H1 (cell line): ENCODE measurements around the gene GFRA3. TPM values are rescaled to one million over a fixed set of nuclear protein-coding genes. Genes with fewer than 3 reads are reported as not detected.

Source experiments
- CTCF ChIA-PET: fragments of 300-600 bp; sonication (Branson Sonifier 250); formaldehyde crosslinking; loops from one replicate; lab custom pipeline; 2021; ENCODE audit not compliant: partially characterized antibody; lab: Charles Lee
- POLR2A ChIA-PET: fragments of 300-600 bp; sonication (Branson Sonifier 250); formaldehyde crosslinking; loops from one replicate; lab custom pipeline; 2021; ENCODE audit warnings: inconsistent platforms; ENCODE audit not compliant: partially characterized antibody; lab: Charles Lee
- DNase-seq, 2 experiments: peaks; one replicate each; pipeline versions ENCODE4 v3.0.0 to v3.0.0-alpha.2; 2010 to 2022; ENCODE audit warnings: low spot score in 2 of 2, low read depth in 1 of 2, mixed read lengths in 1 of 2
- FAIRE-seq: peaks from 2 replicates; lab custom pipeline; 2011; peaks lifted over from hg19 to GRCh38; lab: Jason Lieb, UNC
- H2AFZ ChIP-seq: 2 replicates; pipeline ENCODE4 v1.8.1; 2012; ENCODE audit warnings: low read length, inconsistent platforms
- H2AK5ac ChIP-seq: 2 replicates; pipeline ENCODE4 v1.6.1; 2013; ENCODE audit warnings: low read depth, low read length
- H2BK120ac ChIP-seq: replicated peaks from 2 replicates; pipeline ENCODE3; 2013; ENCODE audit warnings: low read depth, low read length, inconsistent platforms
- H2BK12ac ChIP-seq: 2 replicates; pipeline ENCODE4 v1.6.1; 2013; ENCODE audit warnings: low read depth, low read length
- H2BK15ac ChIP-seq: 2 replicates; pipeline ENCODE4 v1.6.1; 2013; ENCODE audit warnings: low read length
- H2BK20ac ChIP-seq: 2 replicates; pipeline ENCODE4 v1.6.1; 2013; ENCODE audit warnings: low read length
- H2BK5ac ChIP-seq: 2 replicates; pipeline ENCODE4 v1.6.1; 2013; ENCODE audit warnings: low read depth, low read length
- H3K14ac ChIP-seq: 2 replicates; pipeline ENCODE4 v1.6.1; 2013; ENCODE audit warnings: inconsistent platforms; ENCODE audit not compliant: insufficient read length
- H3K18ac ChIP-seq: 2 replicates; pipeline ENCODE4 v1.6.1; 2013; ENCODE audit warnings: low read length; ENCODE audit errors: extremely low read depth
- H3K23ac ChIP-seq: 2 replicates; pipeline ENCODE4 v1.6.1; 2013; ENCODE audit warnings: inconsistent platforms; ENCODE audit not compliant: insufficient read length
- H3K23me2 ChIP-seq: 2 replicates; pipeline ENCODE4 v1.6.1; 2013; ENCODE audit warnings: low read depth, low read length
- H3K27ac ChIP-seq: 2 replicates; pipeline ENCODE4 v1.6.1; 2011; ENCODE audit warnings: low read depth, low read length, inconsistent platforms
- H3K27me3 ChIP-seq, 4 experiments: replicated peaks in 1 of 4; 1 replicate in 1 of 4; 2 replicates in 3 of 4; pipeline versions ENCODE4 v1.6.1 to v1.8.1; 2011 to 2013; ENCODE audit warnings: low read length in 3 of 4, mild to moderate bottlenecking in 3 of 4, inconsistent platforms in 2 of 4, mixed read lengths in 2 of 4, moderate library complexity in 1 of 4; ENCODE audit not compliant: control insufficient read depth in 3 of 4, insufficient read depth in 3 of 4; ENCODE audit errors: extremely low read depth in 1 of 4
- H3K36me3 ChIP-seq, 4 experiments: 2 replicates each; pipeline versions ENCODE4 v1.6.1 to v1.8.1; 2011 to 2013; ENCODE audit warnings: mild to moderate bottlenecking in 4 of 4, low read length in 3 of 4, moderate library complexity in 2 of 4, control low read depth in 1 of 4, inconsistent platforms in 1 of 4; ENCODE audit not compliant: insufficient read depth in 4 of 4, control insufficient read depth in 2 of 4
- H3K4ac ChIP-seq: replicated peaks from 2 replicates; pipeline ENCODE3; 2013; ENCODE audit warnings: low read length, low read depth, mixed read lengths, inconsistent platforms; ENCODE audit not compliant: insufficient read length
- H3K4me1 ChIP-seq, 4 experiments: replicated peaks in 1 of 4; 1 replicate in 1 of 4; 2 replicates in 3 of 4; pipeline versions ENCODE4 v1.6.1 to v1.8.1; 2011 to 2013; ENCODE audit warnings: low read length in 3 of 4, inconsistent platforms in 2 of 4, mixed read lengths in 1 of 4; ENCODE audit not compliant: insufficient read depth in 4 of 4, control insufficient read depth in 3 of 4
- H3K4me2 ChIP-seq, 2 experiments: 2 replicates each; pipeline versions ENCODE4 v1.6.1 to v1.8.1; 2011 to 2013; ENCODE audit warnings: low read depth in 2 of 2, low read length in 2 of 2, control low read depth in 1 of 2, inconsistent platforms in 1 of 2, mild to moderate bottlenecking in 1 of 2; ENCODE audit not compliant: insufficient read depth in 1 of 2
- H3K4me3 ChIP-seq, 4 experiments: fragments of 200-600, 300-600 bp in 1 of 4; sonication (generic), shearing (Covaris generic), sonication (Bioruptor Twin) in 1 of 4; 2 replicates each; pipeline versions ENCODE4 v1.5.1 to v1.8.1; 2011 to 2016; ENCODE audit warnings: low read length in 4 of 4, low read depth in 3 of 4, control low read depth in 2 of 4, inconsistent platforms in 2 of 4, mild to moderate bottlenecking in 2 of 4, mixed read lengths in 1 of 4, moderate library complexity in 1 of 4; ENCODE audit not compliant: insufficient read depth in 2 of 4; ENCODE audit errors: extremely low read depth in 1 of 4
- H3K56ac ChIP-seq: replicated peaks from 2 replicates; pipeline ENCODE3; 2013; ENCODE audit warnings: low read depth, mild to moderate bottlenecking, mixed read lengths, low read length, inconsistent platforms; ENCODE audit not compliant: insufficient read length
- H3K79me1 ChIP-seq: 2 replicates; pipeline ENCODE4 v1.6.1; 2013; ENCODE audit warnings: low read depth, low read length, control low read depth
- H3K79me2 ChIP-seq, 2 experiments: 2 replicates each; pipeline versions ENCODE4 v1.6.1 to v1.8.1; 2012 to 2013; ENCODE audit warnings: low read length in 2 of 2, mild to moderate bottlenecking in 2 of 2, inconsistent platforms in 1 of 2; ENCODE audit not compliant: insufficient read depth in 2 of 2, control insufficient read depth in 1 of 2
- H3K9ac ChIP-seq, 4 experiments: replicated peaks in 1 of 4; 1 replicate in 1 of 4; 2 replicates in 3 of 4; pipeline versions ENCODE4 v1.6.1 to v1.8.1; 2011 to 2013; ENCODE audit warnings: low read depth in 3 of 4, low read length in 3 of 4, control low read depth in 2 of 4, mild to moderate bottlenecking in 2 of 4, moderate library complexity in 2 of 4, inconsistent platforms in 1 of 4; ENCODE audit errors: extremely low read depth in 1 of 4
- H3K9me3 ChIP-seq, 2 experiments: 2 replicates each; pipeline versions ENCODE4 v1.6.1 to v1.8.1; 2012 to 2013; ENCODE audit warnings: mild to moderate bottlenecking in 2 of 2, moderate library complexity in 2 of 2, control low read depth in 1 of 2, inconsistent platforms in 1 of 2, low read depth in 1 of 2, low read length in 1 of 2, mixed read lengths in 1 of 2; ENCODE audit not compliant: insufficient read depth in 2 of 2
- H4K20me1 ChIP-seq, 2 experiments: replicated peaks in 1 of 2; 2 replicates each; pipeline versions ENCODE3 to v1.8.1; 2011 to 2013; ENCODE audit warnings: inconsistent platforms in 2 of 2, low read length in 2 of 2, mild to moderate bottlenecking in 1 of 2; ENCODE audit not compliant: insufficient read depth in 2 of 2, control insufficient read depth in 1 of 2
- H4K5ac ChIP-seq: 2 replicates; pipeline ENCODE4 v1.6.1; 2013; ENCODE audit warnings: low read length, low read depth, mixed read lengths, inconsistent platforms; ENCODE audit not compliant: insufficient read length
- H4K8ac ChIP-seq: 2 replicates; pipeline ENCODE4 v1.8.0; 2013; ENCODE audit warnings: mild to moderate bottlenecking, moderate library complexity, low read length, inconsistent platforms; ENCODE audit not compliant: insufficient read depth; ENCODE audit errors: extremely low read depth
- H4K91ac ChIP-seq: replicated peaks from 2 replicates; pipeline ENCODE3; 2013; ENCODE audit warnings: low read length, mixed read lengths, inconsistent platforms; ENCODE audit not compliant: insufficient read length
- BACH1 ChIP-seq: IDR thresholded peaks from 2 replicates; pipeline ENCODE4 v1.6.1; 2012; ENCODE audit warnings: low read length, improper control_type of control experiment
- CTBP2 ChIP-seq: IDR thresholded peaks from 2 replicates; pipeline ENCODE4 v1.7.0; 2011; ENCODE audit warnings: borderline replicate concordance, mild to moderate bottlenecking, moderate library complexity, mixed read lengths, low read length; ENCODE audit not compliant: insufficient read depth, insufficient read length
- EP300 ChIP-seq, 2 experiments: IDR thresholded peaks; 1 replicate in 1 of 2; 2 replicates in 1 of 2; pipeline ENCODE4 v1.6.1; 2011 to 2012; ENCODE audit warnings: low read depth in 2 of 2, low read length in 2 of 2, mild to moderate bottlenecking in 2 of 2, borderline replicate concordance in 1 of 2, inconsistent platforms in 1 of 2, moderate library complexity in 1 of 2
- KDM5A ChIP-seq: fragments of 200-600 bp; IDR thresholded peaks from 2 replicates; pipeline ENCODE4 v1.7.1; 2012; ENCODE audit warnings: mild to moderate bottlenecking, low read length, inconsistent platforms, mixed read lengths
- POLR2AphosphoS5 ChIP-seq: IDR thresholded peaks from 2 replicates; pipeline ENCODE4 v1.6.1; 2011; ENCODE audit warnings: low read depth, low read length
- RBBP5 ChIP-seq: IDR thresholded peaks from 2 replicates; pipeline ENCODE4 v1.7.1; 2012; ENCODE audit warnings: low read depth, mild to moderate bottlenecking, inconsistent platforms, low read length, moderate library complexity, borderline replicate concordance
- SP4 ChIP-seq: IDR thresholded peaks from 2 replicates; pipeline ENCODE4 v1.6.1; 2012; ENCODE audit warnings: low read length, inconsistent platforms
- SRF ChIP-seq: IDR thresholded peaks from 2 replicates; pipeline ENCODE4 v1.6.1; 2011; ENCODE audit warnings: mild to moderate bottlenecking, low read depth, low read length, moderate library complexity
- TAF1 ChIP-seq: IDR thresholded peaks from 2 replicates; pipeline ENCODE4 v1.6.1; 2011; ENCODE audit warnings: mild to moderate bottlenecking, low read depth, low read length
- TCF12 ChIP-seq: IDR thresholded peaks from 2 replicates; pipeline ENCODE4 v1.6.1; 2011; ENCODE audit warnings: low read depth, mild to moderate bottlenecking, low read length
- ZNF274 ChIP-seq: IDR thresholded peaks from 2 replicates; pipeline ENCODE4 v1.7.0; 2012; ENCODE audit warnings: low read length, borderline replicate concordance; ENCODE audit errors: extremely low read depth
- WGBS, 2 experiments: shearing (Covaris generic) in 1 of 2; methylation state at CpG; one replicate each; pipeline versions ENCODE4 v1.1.6 to v1.1.7; 2013 to 2015; ENCODE audit warnings: low lambda C conversion rate in 2 of 2, mixed read lengths in 2 of 2, inconsistent platforms in 1 of 2, low coverage in 1 of 2, missing lambda C conversion rate in 1 of 2; ENCODE audit not compliant: insufficient replicate concordance in 2 of 2, insufficient coverage in 1 of 2, insufficient read length in 1 of 2; ENCODE audit errors: extremely low coverage in 1 of 2, missing lambda C conversion rate in 1 of 2; 5-methylcytosine and 5-hydroxymethylcytosine counted together
- polyA plus RNA-seq, 7 experiments: library from polyadenylated mRNA; depleted of rRNA in 3 of 7; stranded (reverse) in 5 of 7; unstranded in 2 of 7; fragments of >200 nt in 5 of 7; fragments of 200-250 nt in 2 of 7; gene quantifications; 1 replicate in 5 of 7; 2 replicates in 1 of 7; 4 replicates in 1 of 7; pipeline versions ENCODE4 v1.2.1 to v1.2.3, GENCODE V29; 2011 to 2013; ENCODE audit warnings: missing spikeins in 2 of 7, mixed read lengths in 2 of 7
- total RNA-seq: library from RNA; stranded (reverse); fragmentation: NEBNext Ultra II Directional; extraction: Animal tissue kit (Norgen Biotek cat#: 25700); gene quantifications from 2 replicates; pipeline ENCODE4 v1.2.1, GENCODE V29; 2021
- TF ChIP-seq, protein P1 (sequence below): IDR thresholded peaks from 2 replicates; pipeline ENCODE4 v1.6.1; 2012; ENCODE audit warnings: inconsistent platforms
- TF ChIP-seq, protein P2 (sequence below): IDR thresholded peaks from 2 replicates; pipeline ENCODE4 v1.6.1; 2011; ENCODE audit warnings: low read depth, mild to moderate bottlenecking, low read length; ENCODE audit not compliant: insufficient read depth

Gene GFRA3
- total and polyA plus RNA-seq, 2 of the 8 experiments (the other 6 are each of a cell fraction or from before 2014, with no cell fraction given): 0.88 to 3.4 TPM

GRCh38 chr5:138229387-138229786, 45.0 kb downstream of the GFRA3 start:
- Histone ChIP-seq H3K4me3 (no peak overlapping the region), H3K23me2 (no peaks in the 10 kb centered on the region), H3K14ac (no peak overlapping the region), H2BK20ac (no peak overlapping the region), H2AFZ (no peak overlapping the region), H3K27me3 (no peaks in the 10 kb centered on the region), H4K5ac (no peak overlapping the region), H3K4me2 (no peak overlapping the region), H3K9ac (no peak overlapping the region), H4K91ac (no peak overlapping the region), H2AK5ac (no peak overlapping the region), H2BK12ac (no peak overlapping the region), H2BK120ac (no peak overlapping the region), H3K79me1 (no peaks in the 10 kb centered on the region), H3K56ac (no peak overlapping the region), H3K4me1 (no peaks in the 10 kb centered on the region), H3K79me2 (no peaks in the 10 kb centered on the region), H3K4ac (no peak overlapping the region), H2BK15ac (no peak overlapping the region), H4K20me1 (no peaks in the 10 kb centered on the region), H3K27ac (no peak overlapping the region), H4K8ac (no peak overlapping the region), H2BK5ac (no peak overlapping the region), H3K18ac (no peak overlapping the region), H3K9me3 (peaks cover 4 to 6% of the 10 kb centered on the region in 2 experiments; a peak in 1 of 4 replicates), H3K36me3 (no peaks in the 10 kb centered on the region), H3K23ac (no peak overlapping the region)
- FAIRE-seq (no peak), DNase-seq (no peak)
- whole genome bisulfite sequencing, 2 experiments: 90% methylated on average over 6 of the region's 6 CpGs; no CpG with 5 or more reads in 1 of the 2 experiments
- POLR2A ChIA-PET: interaction anchor here (0.8 to 1.5 kb wide), 2 partner anchors 109 to 124 kb away, joined by 3 to 4 read pairs; partner anchors contain the start of gene FAM53C
- CTCF ChIA-PET: interaction anchor here (0.7 to 4.8 kb wide), 6 partner anchors 12 to 195 kb away, joined by 3 to 28 read pairs (median 4); partner anchors contain the start of gene KDM3B
- TF ChIP-seq TCF12 (no peak), RBBP5 (no peak), SP4 (no peak), EP300 (IDR thresholded peaks at IDR 0.05; ENCODE audit: borderline replicate concordance in 1 of 2, low read depth in 2 of 2, low read length in 2 of 2) (no peak), POLR2AphosphoS5 (no peak), ZNF274 (no peak), TAF1 (no peak), BACH1 (no peak), SRF (no peak), KDM5A (no peak), CTBP2 (no peak)
- TF ChIP-seq, protein P1, sequence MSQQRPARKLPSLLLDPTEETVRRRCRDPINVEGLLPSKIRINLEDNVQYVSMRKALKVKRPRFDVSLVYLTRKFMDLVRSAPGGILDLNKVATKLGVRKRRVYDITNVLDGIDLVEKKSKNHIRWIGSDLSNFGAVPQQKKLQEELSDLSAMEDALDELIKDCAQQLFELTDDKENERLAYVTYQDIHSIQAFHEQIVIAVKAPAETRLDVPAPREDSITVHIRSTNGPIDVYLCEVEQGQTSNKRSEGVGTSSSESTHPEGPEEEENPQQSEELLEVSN: no peak
- TF ChIP-seq, protein P2, sequence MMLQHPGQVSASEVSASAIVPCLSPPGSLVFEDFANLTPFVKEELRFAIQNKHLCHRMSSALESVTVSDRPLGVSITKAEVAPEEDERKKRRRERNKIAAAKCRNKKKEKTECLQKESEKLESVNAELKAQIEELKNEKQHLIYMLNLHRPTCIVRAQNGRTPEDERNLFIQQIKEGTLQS: no peak
